ENCODE data around the gene CREB3. TPM values are rescaled to one million over a fixed set of nuclear protein-coding genes. Genes with fewer than 3 reads are reported as not detected.

Gene CREB3
- total RNA-seq, 1 donor from 2014 or later = 16.9 TPM

- peaks cover 9% of the 10 kb centered on the region for H3K4me1 Mint-ChIP-seq
- DNase-seq = no peak
- no peak for ATAC-seq (ENCODE audit: low read depth)
- no peaks in the 10 kb centered on the region for H3K9me3 Mint-ChIP-seq
- no peaks in the 10 kb centered on the region for H3K36me3 Mint-ChIP-seq (ENCODE audit: low read depth)
- no peaks in the 10 kb centered on the region for H3K27me3 Mint-ChIP-seq
- ChIA-PET POLR2A (no interaction called here), CTCF (interaction anchor here (1.5 to 4.6 kb wide), 4 partner anchors 41 to 94 kb away, joined by 3 to 41 read pairs (median 36); partner anchors contain the start of genes CCDC107, RMRP and TESK1)
- intact Hi-C loops (cut with micrococcal nuclease) = no loop called here
- no peak overlapping the region for H3K27ac Mint-ChIP-seq
- TF ChIP-seq, protein P1, sequence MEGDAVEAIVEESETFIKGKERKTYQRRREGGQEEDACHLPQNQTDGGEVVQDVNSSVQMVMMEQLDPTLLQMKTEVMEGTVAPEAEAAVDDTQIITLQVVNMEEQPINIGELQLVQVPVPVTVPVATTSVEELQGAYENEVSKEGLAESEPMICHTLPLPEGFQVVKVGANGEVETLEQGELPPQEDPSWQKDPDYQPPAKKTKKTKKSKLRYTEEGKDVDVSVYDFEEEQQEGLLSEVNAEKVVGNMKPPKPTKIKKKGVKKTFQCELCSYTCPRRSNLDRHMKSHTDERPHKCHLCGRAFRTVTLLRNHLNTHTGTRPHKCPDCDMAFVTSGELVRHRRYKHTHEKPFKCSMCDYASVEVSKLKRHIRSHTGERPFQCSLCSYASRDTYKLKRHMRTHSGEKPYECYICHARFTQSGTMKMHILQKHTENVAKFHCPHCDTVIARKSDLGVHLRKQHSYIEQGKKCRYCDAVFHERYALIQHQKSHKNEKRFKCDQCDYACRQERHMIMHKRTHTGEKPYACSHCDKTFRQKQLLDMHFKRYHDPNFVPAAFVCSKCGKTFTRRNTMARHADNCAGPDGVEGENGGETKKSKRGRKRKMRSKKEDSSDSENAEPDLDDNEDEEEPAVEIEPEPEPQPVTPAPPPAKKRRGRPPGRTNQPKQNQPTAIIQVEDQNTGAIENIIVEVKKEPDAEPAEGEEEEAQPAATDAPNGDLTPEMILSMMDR (IDR thresholded peaks at IDR 0.05) = no peak
- H3K4me3 Mint-ChIP-seq = no peak overlapping the region
Measured at GRCh38 chr9:35698231-35698630, 34.2 kb upstream of the CREB3 start.

- ChIA-PET POLR2A (interaction anchor here (0.6 kb wide), 1 partner anchor 148 kb away, joined by 4 read pairs; no protein-coding TSS in a partner anchor), CTCF (no interaction called here)
- Mint-ChIP-seq H3K9me3 (no peaks in the 10 kb centered on the region), H3K36me3 (ENCODE audit: low read depth) (no peaks in the 10 kb centered on the region), H3K27ac (no peak overlapping the region), H3K27me3 (no peaks in the 10 kb centered on the region), H3K4me1 (peaks cover 9% of the 10 kb centered on the region), H3K4me3 (no peak overlapping the region)
- TF ChIP-seq, protein P1 (IDR thresholded peaks at IDR 0.05) = no peak
- no peak for DNase-seq
- no peak for ATAC-seq (ENCODE audit: low read depth)
- intact Hi-C loops (cut with micrococcal nuclease) = no loop called here
Measured at GRCh38 chr9:35700031-35700430, 32.4 kb upstream of the CREB3 start.

DNA sequence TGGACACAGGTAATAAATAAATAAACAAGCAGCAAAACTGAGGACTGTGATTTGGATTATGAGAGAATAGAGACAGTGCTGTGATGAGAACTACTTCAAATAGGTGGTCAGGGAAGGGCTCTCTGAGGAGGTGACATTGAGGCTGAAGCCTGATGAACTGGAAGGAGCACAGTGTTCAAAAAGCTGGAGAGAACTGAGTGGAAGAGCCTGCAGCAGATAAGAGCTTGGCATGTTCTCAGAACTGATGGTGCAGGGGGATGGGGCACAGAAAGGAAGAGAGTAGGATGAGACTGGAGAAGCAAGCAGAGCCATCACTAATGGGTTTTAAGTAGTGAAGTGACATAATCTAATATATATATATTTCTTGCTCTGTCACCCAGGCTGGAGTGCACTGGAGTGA is 31.5 kb upstream of the CREB3 start:
- Mint-ChIP-seq H3K36me3 (ENCODE audit: low read depth) (no peaks in the 10 kb centered on the region), H3K27me3 (no peaks in the 10 kb centered on the region), H3K4me3 (no peak overlapping the region), H3K9me3 (no peaks in the 10 kb centered on the region), H3K27ac (no peak overlapping the region), H3K4me1 (peaks cover 9% of the 10 kb centered on the region)
- intact Hi-C loops (cut with micrococcal nuclease) = no loop called here
- TF ChIP-seq, protein P1 (IDR thresholded peaks at IDR 0.05) = no peak
- ATAC-seq (ENCODE audit: low read depth) = no peak
- ChIA-PET CTCF (interaction anchor here (1.2 kb wide), 1 partner anchor 26 kb away, joined by 3 read pairs; no protein-coding TSS in a partner anchor), POLR2A (no interaction called here)
- DNase-seq = no peak

DNA sequence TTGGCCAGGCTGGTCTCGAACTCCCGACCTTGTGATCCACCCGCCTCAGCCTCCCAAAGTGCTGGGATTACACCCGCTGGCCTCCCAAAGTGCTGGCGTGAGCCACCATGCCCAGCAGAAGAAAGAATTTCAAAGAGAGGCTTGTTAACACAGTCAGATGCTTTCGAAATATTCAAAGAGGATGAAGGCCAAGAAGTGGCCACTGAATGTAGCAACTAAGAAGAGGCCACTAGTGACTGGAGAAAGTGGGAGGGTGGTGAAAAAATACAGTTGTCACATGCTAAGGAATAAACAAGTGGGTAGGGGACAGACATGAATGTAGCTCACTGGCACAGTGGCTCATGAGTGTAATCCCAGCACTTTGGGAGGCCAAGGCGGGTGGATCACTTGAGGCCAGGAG is 29.8 kb upstream of the CREB3 start:
- ChIA-PET CTCF (no interaction called here), POLR2A (no interaction called here)
- no peaks in the 10 kb centered on the region for H3K36me3 Mint-ChIP-seq (ENCODE audit: low read depth)
- no peak overlapping the region for H3K4me3 Mint-ChIP-seq
- DNase-seq (no peak), ATAC-seq (ENCODE audit: low read depth) (no peak)
- TF ChIP-seq, protein P1 (IDR thresholded peaks at IDR 0.05) = no peak
- no peaks in the 10 kb centered on the region for H3K27me3 Mint-ChIP-seq
- no peaks in the 10 kb centered on the region for H3K4me1 Mint-ChIP-seq
- intact Hi-C loops (cut with micrococcal nuclease) = no loop called here
- H3K27ac Mint-ChIP-seq = no peak overlapping the region
- H3K9me3 Mint-ChIP-seq = no peaks in the 10 kb centered on the region

DNA sequence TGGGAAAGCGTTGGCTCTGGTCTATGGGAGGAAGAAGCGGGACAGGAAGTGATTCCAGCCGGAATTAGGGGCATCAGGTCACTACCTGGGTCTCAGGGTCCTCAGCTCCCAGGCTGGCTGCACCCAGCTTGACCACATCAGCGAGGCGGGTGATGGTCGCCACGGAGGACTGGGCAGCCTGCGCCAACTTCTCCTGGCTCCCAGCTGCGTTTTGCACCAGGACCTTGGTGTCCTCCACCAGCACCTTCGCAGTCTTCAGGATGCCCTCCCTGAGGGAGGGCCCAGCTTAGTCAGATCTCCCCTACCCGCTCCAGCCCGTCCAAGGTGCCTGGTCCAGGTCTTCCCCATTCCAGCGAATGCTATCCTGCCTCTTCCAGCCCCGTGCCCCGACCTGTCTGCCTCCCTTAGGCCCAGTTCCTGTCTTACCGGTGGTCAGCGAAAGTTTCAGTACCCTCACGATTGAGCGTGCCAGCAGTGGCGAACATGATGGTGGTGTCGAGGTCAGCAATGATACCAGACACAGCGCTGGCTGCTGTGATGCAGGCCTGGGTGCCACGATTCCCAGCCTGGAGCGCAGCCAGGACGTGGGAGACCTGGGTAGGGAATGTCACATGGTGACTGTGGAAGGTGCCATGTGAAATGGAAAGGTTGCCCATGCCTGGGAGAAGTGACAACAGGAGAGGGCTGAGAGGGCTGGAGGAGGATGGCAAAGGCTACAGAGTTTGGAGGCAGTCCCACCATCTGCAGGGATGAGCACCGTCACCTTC is 28.4 kb upstream of the CREB3 start:
- ChIA-PET CTCF (no interaction called here), POLR2A (interaction anchor here (0.5 to 1.3 kb wide), 2 partner anchors 14 to 53 kb away, joined by 3 to 4 read pairs; partner anchors contain the start of gene TPM2)
- no peak overlapping the region for H3K4me3 Mint-ChIP-seq
- no peaks in the 10 kb centered on the region for H3K9me3 Mint-ChIP-seq
- intact Hi-C loops (cut with micrococcal nuclease) = no loop called here
- no peak overlapping the region for H3K27ac Mint-ChIP-seq
- no peaks in the 10 kb centered on the region for H3K27me3 Mint-ChIP-seq
- TF ChIP-seq, protein P1 (IDR thresholded peaks at IDR 0.05) = no peak
- no peaks in the 10 kb centered on the region for H3K4me1 Mint-ChIP-seq
- H3K36me3 Mint-ChIP-seq (ENCODE audit: low read depth) = no peaks in the 10 kb centered on the region
- DNase-seq (no peak), ATAC-seq (ENCODE audit: low read depth) (no peak)

Data from activated B cell treated with CpG ODN at 0.5 μM for 24 hours (primary cell).